Fibroblast of pulmonary artery (primary cell): Measurements from ENCODE around the gene ABCA9.

Experiments used
- DNase-seq: peaks from one replicate; pipeline ENCODE4 v3.0.0-alpha.2; 2010; ENCODE audit warnings: low read depth
- H3K4me3 ChIP-seq: replicated peaks from 2 replicates; pipeline ENCODE4 v1.5.1; 2011; ENCODE audit warnings: low read depth, mild to moderate bottlenecking, control low read depth, low read length, moderate library complexity
- CTCF ChIP-seq: IDR thresholded peaks from 2 replicates; pipeline ENCODE4 v1.5.1; 2011; ENCODE audit warnings: mild to moderate bottlenecking, control low read depth, low read length, inconsistent platforms; ENCODE audit errors: missing control alignments

Gene ABCA9

GRCh38 chr17:68939195-68939594 lies 121.5 kb downstream of the ABCA9 start:
- no peak for DNase-seq
- H3K4me3 ChIP-seq: no peak overlapping the region
- no peak for TF ChIP-seq CTCF

GRCh38 chr17:68937890-68938514 lies 122.7 kb downstream of the ABCA9 start:
- TF ChIP-seq CTCF: no peak
- no peak overlapping the region for H3K4me3 ChIP-seq
- DNase-seq: no peak

GRCh38 chr17:68927516-68927915 lies 133.2 kb downstream of the ABCA9 start:
- no peak for DNase-seq
- TF ChIP-seq CTCF: no peak
- no peak overlapping the region for H3K4me3 ChIP-seq

GRCh38 chr17:68924793-68925720 lies 135.7 kb downstream of the ABCA9 start:
- no peak for TF ChIP-seq CTCF
- no peak for DNase-seq
- no peak overlapping the region for H3K4me3 ChIP-seq
